Mesodermal cell (in vitro differentiated cells): ENCODE data around the gene EPS8L2.
"Not testable (repeated sequence)": the region's sequence is repeated elsewhere in the genome, so short reads cannot be mapped to it uniquely, and the experiment has no call there.

Experiments
- H3K27ac ChIP-seq: 2 replicates; pipeline ENCODE4 v1.7.0; 2013; ENCODE audit warnings: mild to moderate bottlenecking, low read depth, low read length, moderate library complexity; ENCODE audit not compliant: severe bottlenecking
- H3K36me3 ChIP-seq: 2 replicates; pipeline ENCODE4 v1.7.1; 2013; ENCODE audit warnings: mild to moderate bottlenecking, low read length, moderate library complexity; ENCODE audit not compliant: control insufficient read depth, insufficient read depth
- H3K4me1 ChIP-seq: one replicate; pipeline ENCODE4 v1.7.1; 2013; ENCODE audit warnings: mild to moderate bottlenecking, low read length; ENCODE audit not compliant: insufficient read depth, control insufficient read depth, poor library complexity, severe bottlenecking
- H3K4me3 ChIP-seq: 2 replicates; pipeline ENCODE4 v1.7.0; 2013; ENCODE audit warnings: low read length, control low read depth, mild to moderate bottlenecking; ENCODE audit not compliant: insufficient read depth, poor library complexity, severe bottlenecking; ENCODE audit errors: extremely low read depth
- H3K9me3 ChIP-seq: 2 replicates; pipeline ENCODE4 v1.7.1; 2013; ENCODE audit warnings: mild to moderate bottlenecking, low read length, moderate library complexity; ENCODE audit not compliant: control insufficient read depth
- WGBS, 2 experiments: methylation state at CpG; one replicate each; pipeline ENCODE4 v1.1.5; 2013; ENCODE audit warnings: missing lambda C conversion rate in 2 of 2; ENCODE audit not compliant: insufficient coverage in 2 of 2; 5-methylcytosine and 5-hydroxymethylcytosine counted together

The EPS8L2 gene

DNA sequence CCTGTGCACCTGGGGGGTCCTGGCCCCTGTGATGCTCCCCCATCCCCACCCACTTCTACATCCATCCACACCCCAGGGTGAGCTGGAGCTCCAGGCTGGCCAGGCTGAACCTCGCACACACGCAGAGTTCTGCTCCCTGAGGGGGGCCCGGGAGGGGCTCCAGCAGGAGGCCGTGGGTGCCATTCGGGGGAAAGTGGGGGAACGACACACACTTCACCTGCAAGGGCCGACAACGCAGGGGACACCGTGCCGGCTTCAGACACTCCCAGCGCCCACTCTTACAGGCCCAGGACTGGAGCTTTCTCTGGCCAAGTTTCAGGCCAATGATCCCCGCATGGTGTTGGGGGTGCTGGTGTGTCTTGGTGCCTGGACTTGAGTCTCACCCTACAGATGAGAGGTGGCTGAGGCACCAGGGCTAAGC, 21.3 kb downstream of the EPS8L2 start:
- Histone ChIP-seq H3K36me3 (no peaks in the 10 kb centered on the region), H3K27ac (no peak overlapping the region), H3K9me3 (no peaks in the 10 kb centered on the region), H3K4me1 (no peaks in the 10 kb centered on the region), H3K4me3 (no peak overlapping the region)
- WGBS, 2 experiments, result 92 to 94% methylated on average over 11 to 12 of the region's 12 CpGs

DNA sequence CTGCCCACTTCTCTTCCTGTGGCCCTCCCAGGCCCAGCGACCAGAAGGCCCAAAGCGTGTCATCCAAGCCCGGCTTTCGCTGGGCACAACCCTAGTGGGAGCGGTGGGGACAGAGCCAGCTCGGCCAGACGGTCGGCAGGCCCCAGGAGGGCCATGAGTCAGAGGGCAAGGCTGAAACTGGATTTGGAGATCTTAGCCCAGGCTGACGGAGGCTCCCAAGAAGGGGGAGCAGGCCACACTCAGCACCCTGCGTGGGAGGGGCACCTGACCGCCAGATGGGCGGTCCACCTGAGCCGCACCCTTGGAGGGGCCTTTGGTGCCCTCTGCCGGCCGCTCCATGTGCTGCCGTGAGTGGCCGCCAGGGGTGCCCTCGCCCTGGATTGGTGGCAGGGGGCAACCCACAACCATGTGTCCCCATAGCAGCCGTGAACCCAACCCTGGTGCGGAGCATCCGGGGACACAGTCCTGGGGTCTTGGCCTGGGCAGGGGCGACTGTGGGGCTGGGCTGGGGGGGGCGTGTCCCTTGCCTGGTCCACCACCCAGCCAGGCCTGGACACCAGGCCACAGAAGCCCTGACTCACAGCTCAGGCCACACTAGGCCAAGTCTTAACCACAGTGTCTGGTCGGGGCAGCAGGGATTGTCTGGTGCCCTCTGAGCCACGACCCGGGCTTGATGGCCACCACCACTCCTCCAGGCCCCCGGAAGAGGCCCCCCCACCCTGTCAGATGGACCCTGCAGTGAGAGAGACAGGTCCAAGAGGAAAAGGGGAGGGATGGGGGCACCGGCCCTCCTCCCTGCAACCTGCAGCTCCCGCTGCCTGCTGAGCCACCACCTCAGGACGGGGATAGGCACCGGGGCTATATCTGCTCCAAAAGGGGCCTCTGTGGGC, 22.1 kb downstream of the EPS8L2 start:
- WGBS, 2 experiments, result 35 to 40% methylated on average over 27 to 28 of the region's 31 CpGs
- no peak overlapping the region for H3K4me3 ChIP-seq
- H3K27ac ChIP-seq, result no peak overlapping the region

GRCh38 chr11:728901-729491, 23.0 kb downstream of the EPS8L2 start:
- H3K27ac ChIP-seq, result no peak overlapping the region
- no peaks in the 10 kb centered on the region for H3K4me1 ChIP-seq
- no peaks in the 10 kb centered on the region for H3K36me3 ChIP-seq
- WGBS, 2 experiments, result 94% methylated on average over 8 to 15 of the region's 15 CpGs
- H3K9me3 ChIP-seq, result no peaks in the 10 kb centered on the region
- no peak overlapping the region for H3K4me3 ChIP-seq

More for the DNA sequence above, 22.1 kb downstream of the EPS8L2 start:
- no peaks in the 10 kb centered on the region for H3K36me3 ChIP-seq
- no peaks in the 10 kb centered on the region for H3K9me3 ChIP-seq
- no peaks in the 10 kb centered on the region for H3K4me1 ChIP-seq

GRCh38 chr11:729492-730074, 23.6 kb downstream of the EPS8L2 start:
- no peaks in the 10 kb centered on the region for H3K4me1 ChIP-seq
- no peak overlapping the region for H3K4me3 ChIP-seq
- WGBS, 2 experiments, result 85 to 90% methylated on average over 7 to 12 of the region's 17 CpGs

GRCh38 chr11:733072-733471, 27.0 kb downstream of the EPS8L2 start:
- Histone ChIP-seq H3K4me1 (peaks cover 1% of the 10 kb centered on the region), H3K9me3 (no peaks in the 10 kb centered on the region), H3K36me3 (no peaks in the 10 kb centered on the region), H3K27ac (no peak overlapping the region), H3K4me3 (no peak overlapping the region)
- 91 to 93% methylated on average over 20 of the region's 20 CpGs for WGBS, 2 experiments

More at GRCh38 chr11:729492-730074, 23.6 kb downstream of the EPS8L2 start:
- Histone ChIP-seq H3K27ac (no peak overlapping the region), H3K36me3 (no peaks in the 10 kb centered on the region), H3K9me3 (no peaks in the 10 kb centered on the region)

DNA sequence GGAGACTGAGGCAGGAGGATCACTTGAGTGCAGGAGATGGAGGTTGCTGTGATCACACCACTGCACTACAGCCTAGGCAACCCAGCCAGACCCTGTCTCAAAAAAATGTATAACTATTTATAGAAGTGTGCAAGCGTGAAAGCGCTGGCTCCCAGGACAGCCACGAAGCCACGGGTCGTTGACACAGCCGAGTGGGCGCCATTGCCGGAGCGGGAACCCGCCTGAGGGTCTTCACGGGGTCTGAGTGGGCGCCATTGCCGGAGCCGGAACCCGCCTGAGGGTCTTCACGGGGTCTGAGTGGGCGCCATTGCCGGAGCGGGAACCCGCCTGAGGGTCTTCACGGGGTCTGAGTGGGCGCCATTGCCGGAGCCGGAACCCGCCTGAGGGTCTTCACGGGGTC, 28.5 kb downstream of the EPS8L2 start:
- not testable (repeated sequence) for H3K36me3 ChIP-seq, H3K4me1 ChIP-seq, H3K9me3 ChIP-seq, H3K27ac ChIP-seq, H3K4me3 ChIP-seq
- 100% methylated on average over 6 to 8 of the region's 26 CpGs for WGBS, 2 experiments

GRCh38 chr11:737366-737765, 31.3 kb downstream of the EPS8L2 start:
- Histone ChIP-seq H3K36me3 (no peaks in the 10 kb centered on the region), H3K9me3 (no peaks in the 10 kb centered on the region), H3K27ac (no peak overlapping the region), H3K4me1 (peaks cover 4% of the 10 kb centered on the region), H3K4me3 (no peak overlapping the region)
- 86 to 94% methylated on average over 7 to 10 of the region's 11 CpGs for WGBS, 2 experiments

- H3K36me3 ChIP-seq, H3K4me1 ChIP-seq, H3K4me3 ChIP-seq, H3K9me3 ChIP-seq, H3K27ac ChIP-seq: not testable (repeated sequence)
- WGBS, 2 experiments, result 80 to 89% methylated on average over 10 of the region's 10 CpGs
Observed at GRCh38 chr11:737899-738298, 31.9 kb downstream of the EPS8L2 start.

- no peaks in the 10 kb centered on the region for H3K36me3 ChIP-seq
- H3K27ac ChIP-seq, result no peak overlapping the region
- no peak overlapping the region for H3K4me3 ChIP-seq
- no peaks in the 10 kb centered on the region for H3K9me3 ChIP-seq
- peaks cover 4% of the 10 kb centered on the region for H3K4me1 ChIP-seq
- WGBS, 2 experiments, result 93% methylated on average over 3 of the region's 3 CpGs; no CpG with 5 or more reads in 1 of the 2 experiments
Observed at GRCh38 chr11:742156-742546, 36.1 kb downstream of the EPS8L2 start.

DNA sequence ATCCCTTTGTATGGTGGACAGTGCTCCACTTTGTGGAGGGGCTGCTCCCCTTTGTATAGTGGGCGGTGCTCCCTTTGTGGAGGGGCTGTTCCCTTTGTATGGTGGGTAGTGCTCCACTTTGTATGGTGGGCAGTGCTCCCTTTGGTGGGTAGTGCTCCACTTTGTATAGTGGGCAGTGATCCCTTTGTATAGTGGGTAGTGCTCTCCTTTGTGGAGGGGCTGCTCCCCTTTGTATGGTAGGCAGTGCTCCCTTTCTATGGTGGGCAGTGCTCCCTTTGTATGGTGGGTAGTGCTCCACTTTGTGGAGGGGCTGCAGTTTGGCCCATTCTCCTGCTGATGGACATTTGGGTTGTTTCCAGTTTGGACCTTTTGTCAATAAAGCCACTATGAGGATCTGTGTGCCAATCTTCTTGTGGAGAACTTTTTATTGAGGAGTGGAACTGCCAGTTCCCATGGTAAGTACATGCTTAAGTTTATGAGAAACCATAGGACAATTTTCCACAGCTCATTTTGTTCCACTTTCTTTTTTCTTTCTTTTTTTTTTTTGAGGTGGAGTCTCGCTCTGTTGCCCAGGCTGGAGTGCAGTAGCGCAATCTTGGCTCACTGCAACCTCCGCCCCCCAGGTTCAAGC, 36.7 kb downstream of the EPS8L2 start:
- H3K36me3 ChIP-seq, result no peaks in the 10 kb centered on the region
- no CpG with 5 or more reads among the region's 4 CpGs for WGBS, 2 experiments
- H3K27ac ChIP-seq, result no peak overlapping the region
- peaks cover 4% of the 10 kb centered on the region for H3K4me1 ChIP-seq
- H3K9me3 ChIP-seq, result no peaks in the 10 kb centered on the region
- no peak overlapping the region for H3K4me3 ChIP-seq
